Right atrium auricular region (tissue), 2 donors: ENCODE measurements around the gene NETO2. TPM values are rescaled to one million over a fixed set of nuclear protein-coding genes. Genes with fewer than 3 reads are reported as not detected.

Source experiments
- DNase-seq: peaks from one replicate; pipeline ENCODE4 v3.0.0-alpha.2; 2019; ENCODE audit warnings: low spot score
- H3K27ac ChIP-seq, 2 donors: fragments of 200-600 bp; sonication (generic); 1 replicate in 1 of 2; 2 replicates in 1 of 2; pipeline ENCODE4 v1.5.1; 2016 to 2019
- H3K27me3 ChIP-seq, 2 donors: fragments of 200-600 bp; sonication (generic); one replicate each; pipeline versions ENCODE4 v1.5.1 to v1.6.0; 2017 to 2019
- H3K36me3 ChIP-seq: fragments of 200-600 bp; sonication (generic); one replicate; pipeline ENCODE4 v1.5.1; 2016
- H3K4me1 ChIP-seq, 2 donors: fragments of 200-600 bp; sonication (generic); one replicate each; pipeline versions ENCODE4 v1.5.1 to v1.6.0; 2017 to 2019
- H3K4me3 ChIP-seq, 2 donors: fragments of 200-600 bp; sonication (generic); 1 replicate in 1 of 2; 2 replicates in 1 of 2; pipeline ENCODE4 v1.5.1; 2017 to 2019; ENCODE audit warnings: mild to moderate bottlenecking in 1 of 2, moderate library complexity in 1 of 2
- H3K9me3 ChIP-seq, 2 donors: fragments of 200-600 bp; sonication (generic); one replicate each; pipeline ENCODE4 v1.5.1; 2019
- CTCF ChIP-seq, 2 donors: fragments of 200-600 bp; sonication (generic); IDR thresholded peaks; one replicate each; pipeline ENCODE4 v1.5.1; 2019; ENCODE audit warnings: antibody characterized with exemption in 2 of 2
- total RNA-seq, 2 donors: library from RNA; depleted of rRNA; stranded (reverse); fragments of >200 nt; gene quantifications; one replicate each; pipeline ENCODE4 v1.1.0, GENCODE V29; 2016

Gene NETO2
- total RNA-seq, 2 donors from 2014 or later: 0.93 to 2.0 TPM

- Histone ChIP-seq H3K27me3 (no peaks in the 10 kb centered on the region), H3K9me3 (no peaks in the 10 kb centered on the region), H3K36me3 (no peaks in the 10 kb centered on the region), H3K4me3 (no peak overlapping the region), H3K27ac (no peak overlapping the region), H3K4me1 (no peaks in the 10 kb centered on the region)
- DNase-seq: no peak
- no peak for TF ChIP-seq CTCF (IDR thresholded peaks at IDR 0.05)
These were observed 88.4 kb downstream of the NETO2 start for GRCh38 chr16:47055136-47055885.

GRCh38 chr16:47054306-47054705 is 89.4 kb downstream of the NETO2 start:
- no peaks in the 10 kb centered on the region for H3K36me3 ChIP-seq
- no peaks in the 10 kb centered on the region for H3K27me3 ChIP-seq
- H3K4me3 ChIP-seq: no peak overlapping the region
- no peak for DNase-seq
- no peaks in the 10 kb centered on the region for H3K9me3 ChIP-seq
- H3K4me1 ChIP-seq: no peaks in the 10 kb centered on the region
- H3K27ac ChIP-seq: no peak overlapping the region
- no peak for TF ChIP-seq CTCF (IDR thresholded peaks at IDR 0.05)

- TF ChIP-seq CTCF (IDR thresholded peaks at IDR 0.05): no peak
- no peak overlapping the region for H3K27ac ChIP-seq
- H3K4me1 ChIP-seq: no peaks in the 10 kb centered on the region
- no peaks in the 10 kb centered on the region for H3K36me3 ChIP-seq
- H3K9me3 ChIP-seq: no peaks in the 10 kb centered on the region
- DNase-seq: no peak
- no peak overlapping the region for H3K4me3 ChIP-seq
- H3K27me3 ChIP-seq: no peaks in the 10 kb centered on the region
These were observed 89.8 kb downstream of the NETO2 start for GRCh38 chr16:47053895-47054294.

- no peak overlapping the region for H3K4me3 ChIP-seq
- TF ChIP-seq CTCF (IDR thresholded peaks at IDR 0.05): no peak
- H3K9me3 ChIP-seq: no peaks in the 10 kb centered on the region
- H3K27me3 ChIP-seq: no peaks in the 10 kb centered on the region
- H3K27ac ChIP-seq: no peak overlapping the region
- DNase-seq: no peak
- H3K36me3 ChIP-seq: no peaks in the 10 kb centered on the region
- H3K4me1 ChIP-seq: no peaks in the 10 kb centered on the region
These were observed 90.8 kb downstream of the NETO2 start for GRCh38 chr16:47052666-47053640.

- no peak overlapping the region for H3K27ac ChIP-seq
- no peak for TF ChIP-seq CTCF (IDR thresholded peaks at IDR 0.05)
- no peak overlapping the region for H3K4me3 ChIP-seq
- H3K9me3 ChIP-seq: no peaks in the 10 kb centered on the region
- no peaks in the 10 kb centered on the region for H3K36me3 ChIP-seq
- no peaks in the 10 kb centered on the region for H3K27me3 ChIP-seq
- no peaks in the 10 kb centered on the region for H3K4me1 ChIP-seq
- no peak for DNase-seq
These were observed 92.7 kb downstream of the NETO2 start for GRCh38 chr16:47051031-47051430.
